Activated naive CD4-positive, alpha-beta T cell treated with anti-CD3 and anti-CD28 coated beads, Interleukin-2, amount 50 U/mL, for 72 hours (primary cell): ENCODE measurements around the gene SLC25A26. TPM values are rescaled to one million over a fixed set of nuclear protein-coding genes. Genes with fewer than 3 reads are reported as not detected.

Experiments
- ATAC-seq, 2 donors: fragments of 150-1000 bp; cut with Tn5 transposase; 2 replicates each; pipeline ENCODE4 v1.10.0; 2021; ENCODE audit warnings: mild to moderate bottlenecking in 2 of 2, moderate library complexity in 2 of 2
- DNase-seq, 2 donors: peaks; one replicate each; pipeline ENCODE4 v3.0.0; 2021 to 2022; ENCODE audit warnings: low spot score in 2 of 2
- H3K27ac Mint-ChIP-seq, 2 donors: one replicate each; pipeline ENCODE4 v1.8.0; 2022; ENCODE audit warnings: mild to moderate bottlenecking in 2 of 2, mixed read lengths in 2 of 2
- H3K36me3 Mint-ChIP-seq, 2 donors: one replicate each; pipeline ENCODE4 v1.8.0; 2022; ENCODE audit warnings: mixed read lengths in 2 of 2
- H3K9me3 Mint-ChIP-seq, 2 donors: one replicate each; pipeline ENCODE4 v1.8.0; 2022; ENCODE audit warnings: mixed read lengths in 2 of 2
- total RNA-seq, 2 donors: library from RNA; stranded (reverse); gene quantifications; one replicate each; pipeline ENCODE4 v1.2.3, GENCODE V29; 2022

SLC25A26 gene, protein sequence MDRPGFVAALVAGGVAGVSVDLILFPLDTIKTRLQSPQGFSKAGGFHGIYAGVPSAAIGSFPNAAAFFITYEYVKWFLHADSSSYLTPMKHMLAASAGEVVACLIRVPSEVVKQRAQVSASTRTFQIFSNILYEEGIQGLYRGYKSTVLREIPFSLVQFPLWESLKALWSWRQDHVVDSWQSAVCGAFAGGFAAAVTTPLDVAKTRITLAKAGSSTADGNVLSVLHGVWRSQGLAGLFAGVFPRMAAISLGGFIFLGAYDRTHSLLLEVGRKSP
- total RNA-seq = 10 to 100 TPM; 25.4 to 32.6 TPM

DNA sequence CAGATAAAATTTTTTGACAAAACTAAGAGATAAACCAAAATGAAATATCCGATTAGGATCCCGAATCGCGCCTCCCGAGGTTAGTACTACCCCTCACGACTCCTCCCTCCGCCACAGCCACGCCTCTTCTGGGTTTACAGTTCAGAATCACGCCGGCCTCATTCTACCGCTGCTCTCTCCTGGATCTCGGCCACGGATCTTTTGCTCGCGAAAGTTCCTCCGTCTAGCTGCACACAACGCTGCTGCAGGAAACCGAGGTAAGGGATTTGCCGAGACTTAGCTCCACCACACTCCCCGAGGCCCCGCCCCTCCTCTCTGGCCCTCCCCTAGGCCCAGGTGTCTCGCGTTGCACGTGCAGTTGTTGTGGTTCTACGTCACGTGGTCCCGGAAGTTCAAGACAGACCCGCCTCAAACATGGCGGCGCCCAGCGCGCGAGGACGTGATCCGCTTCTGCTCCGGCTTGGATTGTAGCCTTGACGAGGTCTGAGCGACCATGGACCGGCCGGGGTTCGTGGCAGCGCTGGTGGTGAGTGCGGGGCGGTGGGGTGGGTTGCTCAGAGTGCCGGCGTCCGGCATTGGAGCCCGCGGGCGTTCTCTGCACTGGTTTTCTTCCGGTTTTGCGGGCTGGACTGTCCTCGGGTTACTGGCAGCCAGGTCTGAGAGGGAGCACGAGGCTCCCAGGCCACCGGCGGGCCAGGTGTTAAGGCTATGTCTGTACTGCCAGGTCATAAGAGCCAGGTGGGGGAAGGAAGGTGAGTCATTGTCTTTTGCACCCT, at the start of gene SLC25A26:
TSS of gene SLC25A26 (plus strand) at position 400 of the 776 bp plus-strand sequence. CDS start at position 494, 94 bp downstream.
- ATAC-seq (peak; percentile 93 to 98), DNase-seq (peak; percentile 94 to 97)
- Mint-ChIP-seq H3K36me3 (peaks cover 39 to 47% of the 10 kb centered on the region in 2 donors), H3K9me3 (peaks cover 0 to 24% of the 10 kb centered on the region in 2 donors), H3K27ac (peak within 1 kb of the TSS; percentile 93)

DNA sequence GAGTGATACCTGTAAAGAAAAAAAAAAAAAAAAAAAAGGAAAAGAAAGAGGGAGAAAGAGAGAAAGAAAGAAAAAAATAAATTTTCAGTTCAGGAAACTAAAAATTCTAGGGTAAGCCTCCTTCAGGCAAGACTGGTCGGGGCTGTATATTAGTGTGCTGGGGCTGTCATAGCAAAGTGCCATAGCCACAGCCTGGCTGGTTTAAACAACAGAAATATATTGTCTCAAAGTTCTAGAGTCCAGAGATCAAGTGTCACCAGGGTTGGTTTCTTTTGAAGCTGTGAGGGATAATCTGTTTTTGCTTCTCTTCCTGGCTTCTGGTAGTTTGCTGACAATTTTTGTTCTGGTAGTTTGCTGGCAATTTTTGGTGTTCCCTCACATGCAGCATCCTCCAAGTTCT, 48.4 kb upstream of the SLC25A26 start:
- Mint-ChIP-seq H3K9me3 (no peaks in the 10 kb centered on the region), H3K36me3 (no peaks in the 10 kb centered on the region), H3K27ac (no peak overlapping the region)
- no peak for DNase-seq
- ATAC-seq = no peak

DNA sequence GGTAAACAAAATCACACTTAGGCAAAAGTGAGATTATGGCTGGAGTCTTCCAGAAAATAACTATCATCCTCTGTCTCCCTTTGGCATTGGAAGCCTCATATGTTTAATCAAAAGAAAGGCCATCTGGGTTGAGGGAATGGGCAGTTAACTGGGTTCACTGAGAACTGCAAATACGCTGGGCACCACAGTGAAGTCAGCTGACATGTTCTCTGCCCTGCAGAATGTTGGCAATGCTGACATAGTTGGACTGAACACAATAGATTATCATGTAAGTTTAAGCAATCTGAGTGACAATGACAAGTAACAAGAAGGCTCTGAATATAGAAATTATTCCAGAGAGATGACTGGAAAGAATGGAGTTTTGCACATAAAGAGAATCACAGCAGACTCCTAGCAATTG, 43.8 kb upstream of the SLC25A26 start:
- DNase-seq (no peak), ATAC-seq (no peak)
- Mint-ChIP-seq H3K27ac (no peak overlapping the region), H3K9me3 (no peaks in the 10 kb centered on the region), H3K36me3 (no peaks in the 10 kb centered on the region)

DNA sequence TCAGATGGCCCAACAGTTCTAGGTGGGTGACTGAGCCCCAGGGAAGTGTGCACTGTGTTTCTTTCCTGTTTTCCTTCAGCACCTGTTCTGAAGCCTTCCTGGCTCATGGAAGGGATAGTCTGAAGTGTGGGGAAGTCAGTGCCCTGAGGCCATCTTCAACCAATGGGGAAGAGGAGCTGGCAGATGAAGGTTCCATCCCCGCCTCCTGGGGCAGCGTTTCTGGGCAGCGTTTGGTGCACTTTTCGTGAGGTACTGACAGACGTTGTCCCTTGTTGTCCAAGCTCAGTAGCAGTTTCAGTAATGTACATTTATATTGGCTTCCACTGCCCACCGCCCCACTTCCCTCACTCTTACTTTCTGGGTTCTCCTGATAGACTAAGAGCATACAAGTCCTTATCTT, 42.6 kb upstream of the SLC25A26 start:
- Mint-ChIP-seq H3K36me3 (no peaks in the 10 kb centered on the region), H3K27ac (no peak overlapping the region), H3K9me3 (no peaks in the 10 kb centered on the region)
- ATAC-seq (no peak), DNase-seq (no peak)

DNA sequence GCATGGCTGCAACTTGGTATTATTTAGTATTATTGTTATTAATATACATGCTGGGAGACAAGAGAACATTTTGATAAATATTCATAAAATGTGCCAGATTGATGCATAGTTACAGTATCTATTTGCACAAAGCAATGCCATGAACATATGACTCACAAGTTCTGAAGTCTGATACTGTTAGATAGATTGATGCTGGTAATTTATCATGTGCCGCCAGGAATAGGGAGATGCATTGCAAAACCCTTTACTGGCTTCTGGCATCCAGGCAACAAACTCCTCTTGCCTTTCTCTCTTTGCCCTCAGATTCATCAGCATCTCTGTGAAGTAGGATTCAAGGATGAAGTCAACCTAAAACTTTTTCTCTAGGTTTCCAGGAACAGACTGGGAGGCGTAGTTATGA, 41.0 kb upstream of the SLC25A26 start:
- Mint-ChIP-seq H3K27ac (no peak overlapping the region), H3K9me3 (no peaks in the 10 kb centered on the region), H3K36me3 (no peaks in the 10 kb centered on the region)
- ATAC-seq (no peak), DNase-seq (no peak)

DNA sequence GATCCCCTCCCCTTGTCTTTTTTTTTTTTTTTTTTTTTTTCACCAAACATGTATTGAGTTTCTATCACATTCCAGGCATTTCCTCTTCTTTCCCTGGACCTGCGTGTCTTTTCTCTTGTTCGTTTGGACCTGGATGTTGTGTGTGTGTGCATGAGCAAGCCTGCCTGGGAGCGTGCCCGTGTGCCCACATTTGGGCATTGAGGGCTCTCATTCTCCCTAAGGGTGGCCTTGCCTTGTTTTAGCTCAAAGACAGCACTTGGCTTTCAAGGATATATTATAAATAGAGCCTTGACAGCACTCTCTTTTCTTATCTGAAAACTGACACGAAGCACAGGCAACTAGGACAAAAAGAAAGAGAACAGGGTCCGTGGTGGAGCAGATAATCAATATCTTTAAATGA, 39.0 kb upstream of the SLC25A26 start:
- Mint-ChIP-seq H3K9me3 (peaks cover 6% of the 10 kb centered on the region in 2 donors), H3K36me3 (no peaks in the 10 kb centered on the region), H3K27ac (no peak overlapping the region)
- no peak for DNase-seq
- no peak for ATAC-seq

DNA sequence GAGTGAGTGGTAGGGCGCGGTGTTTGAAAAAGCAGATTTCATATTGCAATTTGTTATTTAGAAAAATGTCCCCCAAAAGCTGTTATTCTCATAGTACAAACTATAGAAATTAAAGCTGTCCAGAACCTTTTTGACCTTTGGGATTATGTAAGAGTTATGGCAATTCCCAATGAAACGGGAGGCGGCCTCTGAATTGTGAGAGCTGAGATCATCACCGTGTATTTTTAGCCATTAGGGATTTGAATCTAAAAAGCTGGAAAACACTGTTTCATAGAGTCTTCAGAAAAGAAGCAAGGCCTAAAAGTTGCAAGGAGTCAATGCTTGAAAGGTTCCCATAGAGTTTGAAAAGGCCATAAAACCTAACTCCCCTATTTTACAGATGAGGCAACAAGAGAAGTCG, 38.6 kb upstream of the SLC25A26 start:
- ATAC-seq (no peak), DNase-seq (no peak)
- Mint-ChIP-seq H3K27ac (no peak overlapping the region), H3K36me3 (no peaks in the 10 kb centered on the region), H3K9me3 (peaks cover 6 to 11% of the 10 kb centered on the region in 2 donors)

DNA sequence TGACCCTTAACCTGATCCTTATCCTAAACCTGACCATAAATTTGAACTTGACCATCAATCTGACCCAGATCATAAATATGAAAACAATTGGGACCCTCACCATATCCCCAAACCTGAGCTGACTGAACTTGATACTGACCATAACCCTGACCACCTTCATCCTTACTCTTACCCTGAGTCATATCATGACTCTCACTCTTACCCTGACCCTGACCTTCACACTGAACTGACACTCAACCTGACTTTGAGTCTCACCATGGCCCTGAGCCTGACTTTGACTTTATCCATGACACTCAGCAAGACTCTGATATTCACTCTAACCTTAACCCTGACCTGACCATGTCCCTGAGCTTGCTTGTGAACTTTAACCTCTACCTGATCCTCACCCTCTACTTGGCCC, 34.3 kb upstream of the SLC25A26 start:
- Mint-ChIP-seq H3K9me3 (peaks cover 11 to 18% of the 10 kb centered on the region in 2 donors), H3K27ac (peak overlapping the region in 1 of 2 donors; percentile 11), H3K36me3 (no peaks in the 10 kb centered on the region)
- ATAC-seq (peak in 1 of 2 donors; percentile 58), DNase-seq (no peak)

DNA sequence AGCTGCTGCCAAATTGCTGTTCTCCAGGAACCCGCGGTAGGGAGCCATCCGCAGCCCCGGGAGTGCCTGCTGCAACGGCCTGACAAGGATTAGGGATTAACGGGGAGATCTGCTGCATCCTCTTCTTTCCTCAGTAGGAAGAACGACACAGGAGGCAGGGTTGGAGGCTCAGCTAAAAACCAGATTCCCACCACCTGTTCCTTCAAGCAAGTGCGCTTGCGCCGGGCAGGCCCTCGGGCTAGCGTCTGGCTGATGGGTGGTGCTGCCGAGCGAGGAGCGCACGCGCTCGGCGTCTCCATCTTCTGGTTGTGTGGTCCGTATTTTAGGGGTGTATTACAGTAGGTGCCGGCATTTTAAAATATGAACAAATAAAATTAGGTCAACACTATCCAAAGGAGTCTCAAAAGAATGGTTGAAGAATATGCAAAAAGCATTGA, 25.4 kb upstream of the SLC25A26 start:
- ATAC-seq = peak in 1 of 2 donors; percentile 50
- no peaks in the 10 kb centered on the region for H3K9me3 Mint-ChIP-seq
- no peak overlapping the region for H3K27ac Mint-ChIP-seq
- peak in 1 of 2 donors; percentile 17 for DNase-seq
- H3K36me3 Mint-ChIP-seq = no peaks in the 10 kb centered on the region

DNA sequence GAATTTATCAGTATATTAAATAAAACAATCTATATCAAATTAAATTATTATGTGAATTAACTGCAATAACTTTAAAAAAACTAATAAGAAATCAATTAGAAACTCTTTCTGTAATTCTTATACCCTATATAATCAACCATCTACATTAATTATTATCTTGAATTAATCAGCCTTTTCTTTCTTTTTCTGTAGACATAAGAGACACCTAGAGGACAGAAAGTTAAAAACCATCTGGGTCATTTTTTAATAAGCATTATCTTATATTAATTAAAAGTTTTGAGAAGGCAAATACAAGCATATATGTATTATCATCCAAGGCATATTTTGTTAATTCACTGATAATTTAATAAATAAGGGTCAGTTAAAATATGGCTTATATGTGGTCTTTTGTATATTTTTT, 24.2 kb upstream of the SLC25A26 start:
- H3K36me3 Mint-ChIP-seq = no peaks in the 10 kb centered on the region
- no peak overlapping the region for H3K27ac Mint-ChIP-seq
- ATAC-seq = no peak
- H3K9me3 Mint-ChIP-seq = no peaks in the 10 kb centered on the region
- no peak for DNase-seq

DNA sequence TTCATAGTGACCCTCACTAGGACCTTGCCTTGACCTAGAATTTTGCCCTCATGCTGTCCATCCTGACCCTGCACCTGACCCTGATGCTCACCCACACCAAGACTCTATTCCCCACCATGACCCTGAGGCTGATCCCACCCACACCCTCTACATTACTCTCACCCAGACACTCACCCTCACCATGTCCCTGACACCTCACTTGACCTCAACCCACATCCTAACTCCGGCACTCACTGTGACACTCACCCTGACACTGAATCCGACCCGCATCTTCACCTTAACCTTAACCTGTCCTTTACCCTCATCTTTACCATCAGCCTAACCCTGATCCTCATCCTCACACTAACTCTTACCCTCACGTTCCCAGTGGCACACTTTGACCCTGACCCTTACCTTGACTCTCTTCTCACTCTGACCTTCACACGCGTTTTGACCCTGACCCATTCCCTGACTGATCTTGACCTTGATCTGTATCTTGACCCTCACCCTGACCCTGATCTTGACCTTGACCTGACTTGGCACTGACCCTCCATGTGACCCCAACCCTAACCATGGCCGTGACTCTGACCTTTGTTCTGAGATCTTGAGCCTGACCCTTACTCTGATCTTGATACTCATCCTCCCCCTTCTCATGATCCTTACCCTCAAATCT, 22.2 kb upstream of the SLC25A26 start:
- DNase-seq = no peak
- peak overlapping the region in 1 of 2 donors; percentile 3 for H3K27ac Mint-ChIP-seq

DNA sequence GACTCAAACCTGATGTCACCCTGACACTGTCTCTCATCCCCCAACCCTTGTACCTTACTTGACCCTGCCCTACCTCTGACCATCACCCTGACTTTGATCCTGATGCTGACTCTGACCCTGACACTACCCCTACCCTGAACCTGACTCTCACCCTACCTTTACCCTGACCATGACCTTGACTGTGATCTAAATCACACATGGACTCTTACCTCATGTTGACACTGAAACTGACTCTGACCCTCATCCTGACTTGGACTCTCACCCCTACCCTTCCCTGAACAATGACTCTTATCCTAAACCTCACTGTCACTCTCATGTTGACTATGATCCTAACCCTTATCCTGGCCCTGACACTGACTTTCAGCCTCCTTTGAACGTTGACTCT, 21.7 kb upstream of the SLC25A26 start:
- peak in 1 of 2 donors; percentile 37 for ATAC-seq
- Mint-ChIP-seq H3K9me3 (no peaks in the 10 kb centered on the region), H3K36me3 (no peaks in the 10 kb centered on the region), H3K27ac (no peak overlapping the region)
- no peak for DNase-seq

More for the DNA sequence above, 22.2 kb upstream of the SLC25A26 start:
- peak in 1 of 2 donors; percentile 40 for ATAC-seq
- H3K9me3 Mint-ChIP-seq = no peaks in the 10 kb centered on the region
- no peaks in the 10 kb centered on the region for H3K36me3 Mint-ChIP-seq

DNA sequence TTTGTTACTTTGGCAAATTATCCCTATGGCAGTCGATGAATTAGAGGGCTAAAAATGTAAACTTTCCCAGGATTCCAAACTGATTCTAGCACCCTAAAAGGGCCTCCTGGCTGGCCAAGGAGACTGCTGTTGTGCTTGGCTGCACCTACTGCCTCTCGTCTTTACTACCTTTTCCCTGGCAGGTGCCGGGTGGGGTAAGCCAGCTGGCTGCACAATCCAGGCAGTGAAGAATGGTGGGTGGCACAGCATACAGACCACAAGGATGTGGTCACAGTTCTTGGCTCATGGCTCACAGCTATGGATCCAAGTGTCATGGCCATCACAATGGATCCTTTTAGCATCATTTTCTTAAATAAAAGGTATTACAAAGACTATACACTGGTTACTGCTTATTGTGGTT, 20.7 kb upstream of the SLC25A26 start:
- Mint-ChIP-seq H3K36me3 (no peaks in the 10 kb centered on the region), H3K9me3 (no peaks in the 10 kb centered on the region), H3K27ac (no peak overlapping the region)
- ATAC-seq (no peak), DNase-seq (no peak)

DNA sequence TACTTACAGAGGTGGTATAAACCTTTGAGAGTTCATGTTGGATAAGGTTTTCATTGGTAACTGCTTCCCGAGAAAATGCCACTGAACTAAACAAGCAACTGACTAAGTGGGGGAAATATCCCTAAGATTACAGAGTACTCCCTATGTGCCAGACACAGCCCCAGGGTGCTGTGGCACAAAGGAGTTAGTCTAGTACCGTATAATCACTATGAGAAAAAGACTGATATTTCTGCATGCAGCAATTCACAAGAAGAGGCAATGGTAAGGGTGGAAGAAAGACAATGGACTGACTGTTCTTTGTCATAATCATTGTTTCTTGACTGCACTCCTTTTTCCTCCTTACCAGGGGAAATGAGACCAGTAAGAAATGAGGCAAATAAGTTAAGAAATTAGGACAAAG, 20.0 kb upstream of the SLC25A26 start:
- H3K27ac Mint-ChIP-seq = no peak overlapping the region
- no peaks in the 10 kb centered on the region for H3K36me3 Mint-ChIP-seq
- no peaks in the 10 kb centered on the region for H3K9me3 Mint-ChIP-seq
- ATAC-seq (no peak), DNase-seq (no peak)

DNA sequence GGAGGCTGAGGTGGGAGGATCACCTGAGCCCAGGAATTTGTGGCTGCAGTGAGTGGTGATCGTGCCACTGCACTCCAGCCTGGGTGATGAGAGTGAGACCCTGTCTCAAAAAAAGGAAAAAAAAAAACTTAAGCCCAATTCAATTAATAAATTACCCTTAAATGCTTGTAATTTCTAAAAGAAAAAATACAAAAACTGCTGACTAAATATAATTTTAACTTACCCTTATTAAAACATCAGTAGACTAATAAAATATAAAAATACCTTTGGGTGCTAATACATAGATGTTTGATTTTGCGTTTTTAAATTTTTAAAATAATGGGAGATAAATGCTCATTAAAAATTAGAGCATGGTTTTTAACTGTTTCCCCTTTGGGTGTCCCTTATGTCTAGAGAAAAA, 17.5 kb upstream of the SLC25A26 start:
- no peak overlapping the region for H3K27ac Mint-ChIP-seq
- H3K9me3 Mint-ChIP-seq = no peaks in the 10 kb centered on the region
- H3K36me3 Mint-ChIP-seq = no peaks in the 10 kb centered on the region
- DNase-seq = no peak
- no peak for ATAC-seq

DNA sequence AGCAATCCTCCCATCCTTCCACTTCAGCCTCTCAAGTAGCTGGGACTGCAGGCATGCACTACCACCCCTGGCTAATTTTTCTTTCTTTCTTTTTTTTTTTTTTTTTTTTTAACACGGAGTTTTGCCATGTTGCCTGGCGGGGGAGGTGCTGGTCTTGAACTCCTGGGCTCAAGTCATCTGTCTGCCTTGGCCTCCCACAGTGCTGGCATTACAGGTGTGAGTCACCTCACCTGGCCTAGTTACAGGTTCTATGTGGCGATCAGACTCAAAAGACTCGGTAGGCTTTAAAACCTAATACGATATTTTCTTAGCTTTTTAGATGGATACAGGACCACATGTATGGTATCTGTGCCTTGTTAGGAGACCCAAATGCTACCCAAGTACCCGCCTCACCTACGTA, 14.0 kb upstream of the SLC25A26 start:
- DNase-seq (no peak), ATAC-seq (no peak)
- no peaks in the 10 kb centered on the region for H3K36me3 Mint-ChIP-seq

DNA sequence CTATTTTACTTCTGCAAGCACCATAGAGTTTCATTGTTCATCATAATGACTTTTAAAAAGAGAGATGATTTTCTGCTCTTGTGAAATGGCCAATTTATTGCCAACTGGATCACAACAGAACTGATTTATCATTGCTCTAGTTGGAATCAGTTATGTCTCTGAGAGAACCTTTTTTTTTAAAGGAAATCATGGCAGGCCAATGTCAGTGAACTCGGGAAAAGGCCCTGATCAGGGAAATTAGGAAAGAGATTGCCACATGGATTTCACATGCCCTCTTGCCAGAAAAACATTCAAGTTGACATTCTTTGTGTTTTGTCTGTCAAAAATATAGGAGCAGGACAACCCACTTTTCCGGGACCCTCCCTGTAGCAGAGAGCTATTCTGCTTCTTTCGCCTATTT, 12.6 kb upstream of the SLC25A26 start:
- Mint-ChIP-seq H3K27ac (no peak overlapping the region), H3K9me3 (no peaks in the 10 kb centered on the region), H3K36me3 (no peaks in the 10 kb centered on the region)
- DNase-seq (no peak), ATAC-seq (no peak)

More for the DNA sequence above, 14.0 kb upstream of the SLC25A26 start:
- H3K9me3 Mint-ChIP-seq = no peaks in the 10 kb centered on the region
- H3K27ac Mint-ChIP-seq = no peak overlapping the region
